Fibroblast of the aortic adventitia (primary cell): ENCODE measurements around the gene TMEM38A. TPM values are rescaled to one million over a fixed set of nuclear protein-coding genes. Genes with fewer than 3 reads are reported as not detected.

ENCODE experiments used
- DNase-seq: peaks from one replicate; pipeline ENCODE4 v3.0.0-alpha.2; 2010; ENCODE audit warnings: low read depth
- H3K4me3 ChIP-seq: 2 replicates; pipeline ENCODE4 v1.5.1; 2011; ENCODE audit warnings: low read depth, mild to moderate bottlenecking, control low read depth, low read length, moderate library complexity
- total RNA-seq: library from RNA; depleted of rRNA; stranded (reverse); fragments of >200 nt; gene quantifications from 2 replicates; pipeline ENCODE4 v1.2.3, GENCODE V29; 2012; ENCODE audit warnings: low replicate concordance
- TF ChIP-seq, protein P1 (sequence below): IDR thresholded peaks from 2 replicates; pipeline ENCODE4 v1.5.1; 2011; ENCODE audit warnings: mild to moderate bottlenecking, low read length, control low read depth, inconsistent platforms; ENCODE audit not compliant: insufficient read depth

TMEM38A gene, protein sequence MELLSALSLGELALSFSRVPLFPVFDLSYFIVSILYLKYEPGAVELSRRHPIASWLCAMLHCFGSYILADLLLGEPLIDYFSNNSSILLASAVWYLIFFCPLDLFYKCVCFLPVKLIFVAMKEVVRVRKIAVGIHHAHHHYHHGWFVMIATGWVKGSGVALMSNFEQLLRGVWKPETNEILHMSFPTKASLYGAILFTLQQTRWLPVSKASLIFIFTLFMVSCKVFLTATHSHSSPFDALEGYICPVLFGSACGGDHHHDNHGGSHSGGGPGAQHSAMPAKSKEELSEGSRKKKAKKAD
- 1.4 and 3.3 TPM in 2 replicates for total RNA-seq

DNA sequence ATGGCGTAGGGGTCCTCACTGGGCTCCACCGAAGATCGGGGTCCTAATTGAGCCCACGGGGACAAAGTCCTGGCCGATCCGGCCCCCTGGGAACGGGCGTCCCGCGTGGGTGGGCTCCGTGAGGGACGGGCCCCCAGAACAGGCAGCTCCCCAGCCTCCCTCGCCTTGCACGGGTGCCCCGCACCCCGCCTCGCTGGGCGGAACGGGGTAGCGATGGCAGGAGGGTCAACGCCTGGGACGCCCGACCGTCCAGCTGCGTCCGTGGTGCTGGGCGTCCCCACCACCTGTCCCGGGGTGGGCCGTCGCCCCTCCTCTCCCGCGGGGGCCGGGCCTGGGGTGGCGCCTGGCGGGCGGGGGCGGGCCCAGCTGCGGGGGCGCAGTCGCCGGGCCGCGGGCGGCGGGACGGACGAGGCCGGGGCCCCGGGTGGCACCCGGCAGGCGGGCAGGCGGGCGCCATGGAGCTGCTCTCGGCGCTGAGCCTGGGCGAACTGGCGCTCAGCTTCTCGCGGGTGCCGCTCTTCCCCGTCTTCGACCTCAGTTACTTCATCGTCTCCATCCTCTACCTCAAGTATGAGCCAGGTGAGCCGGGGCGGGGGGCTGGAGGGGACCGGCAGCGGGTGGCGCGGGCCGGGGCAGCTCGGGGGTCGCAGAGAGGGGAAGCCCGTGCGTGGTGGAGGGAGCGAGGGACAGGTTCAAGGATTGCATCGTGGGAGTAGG, at the start of gene TMEM38A:
Gene TMEM38A, plus strand, starts transcription at position 377 of the 717 bp plus-strand sequence. Its CDS starts 79 bp downstream, at position 456.
- TF ChIP-seq, protein P1, sequence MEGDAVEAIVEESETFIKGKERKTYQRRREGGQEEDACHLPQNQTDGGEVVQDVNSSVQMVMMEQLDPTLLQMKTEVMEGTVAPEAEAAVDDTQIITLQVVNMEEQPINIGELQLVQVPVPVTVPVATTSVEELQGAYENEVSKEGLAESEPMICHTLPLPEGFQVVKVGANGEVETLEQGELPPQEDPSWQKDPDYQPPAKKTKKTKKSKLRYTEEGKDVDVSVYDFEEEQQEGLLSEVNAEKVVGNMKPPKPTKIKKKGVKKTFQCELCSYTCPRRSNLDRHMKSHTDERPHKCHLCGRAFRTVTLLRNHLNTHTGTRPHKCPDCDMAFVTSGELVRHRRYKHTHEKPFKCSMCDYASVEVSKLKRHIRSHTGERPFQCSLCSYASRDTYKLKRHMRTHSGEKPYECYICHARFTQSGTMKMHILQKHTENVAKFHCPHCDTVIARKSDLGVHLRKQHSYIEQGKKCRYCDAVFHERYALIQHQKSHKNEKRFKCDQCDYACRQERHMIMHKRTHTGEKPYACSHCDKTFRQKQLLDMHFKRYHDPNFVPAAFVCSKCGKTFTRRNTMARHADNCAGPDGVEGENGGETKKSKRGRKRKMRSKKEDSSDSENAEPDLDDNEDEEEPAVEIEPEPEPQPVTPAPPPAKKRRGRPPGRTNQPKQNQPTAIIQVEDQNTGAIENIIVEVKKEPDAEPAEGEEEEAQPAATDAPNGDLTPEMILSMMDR = no peak
- peak within 1 kb of the TSS; percentile 99 for H3K4me3 ChIP-seq
- no peak for DNase-seq

DNA sequence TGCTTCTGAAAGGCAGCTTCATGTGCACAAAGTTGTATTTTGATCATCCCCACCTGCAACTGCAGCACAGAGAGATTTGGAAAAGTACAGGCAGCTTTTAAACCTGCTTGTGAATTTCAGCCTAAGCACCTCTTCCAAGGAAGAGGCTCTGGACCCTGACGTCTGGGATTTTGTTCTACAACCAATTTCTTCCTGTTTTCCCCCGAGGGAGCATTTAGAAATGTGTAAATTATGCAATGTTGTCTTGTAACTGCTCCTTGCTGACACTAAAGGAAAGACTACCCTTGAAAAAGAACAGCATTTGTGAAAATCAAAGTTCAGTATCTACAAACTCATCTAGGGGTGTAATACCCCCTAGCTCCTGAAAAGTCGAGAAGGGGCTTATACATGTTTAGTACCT, 48.3 kb upstream of the TMEM38A start:
- no peak overlapping the region for H3K4me3 ChIP-seq
- peak; percentile 4 for DNase-seq
- TF ChIP-seq, protein P1 = no peak

DNA sequence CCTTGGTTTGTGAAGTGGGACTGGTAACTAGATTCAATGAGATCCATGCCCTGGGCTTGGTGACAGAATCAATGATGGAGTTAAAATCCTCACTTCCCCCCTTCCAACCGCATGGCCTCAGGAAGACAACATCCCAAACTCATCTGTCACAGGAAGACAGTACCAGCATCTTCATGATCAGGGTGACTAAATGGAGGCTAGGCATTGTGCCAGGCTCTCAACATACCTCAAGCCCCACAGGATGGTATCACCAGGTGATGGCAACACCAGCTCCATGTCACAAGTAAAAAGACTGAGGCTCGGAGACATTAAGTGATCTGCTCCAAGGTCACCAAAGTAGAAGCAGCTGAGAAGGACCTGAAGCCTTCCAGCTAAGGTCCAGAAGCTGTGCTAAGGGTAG, 47.1 kb upstream of the TMEM38A start:
- TF ChIP-seq, protein P1 = no peak
- DNase-seq = no peak
- H3K4me3 ChIP-seq = no peak overlapping the region

DNA sequence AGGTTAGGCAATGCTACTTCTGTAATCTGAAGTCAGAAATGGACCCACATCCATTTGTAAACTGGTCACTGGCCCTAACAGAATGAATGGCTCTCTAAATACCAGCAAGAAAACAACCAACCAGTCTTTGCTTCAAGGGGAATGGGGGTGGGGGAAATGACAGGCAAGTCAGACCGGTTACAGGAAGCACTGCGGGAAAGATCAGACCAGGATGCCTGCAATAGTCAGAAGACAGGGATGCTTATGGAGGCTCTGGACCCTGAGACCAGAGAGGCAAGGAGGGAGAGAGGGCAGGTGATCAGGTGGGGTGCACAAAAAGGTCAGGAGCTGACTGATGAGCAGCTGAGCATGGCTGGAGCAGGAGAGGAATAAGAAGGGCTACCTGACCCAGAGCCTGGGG, 46.0 kb upstream of the TMEM38A start:
- no peak for DNase-seq

DNA sequence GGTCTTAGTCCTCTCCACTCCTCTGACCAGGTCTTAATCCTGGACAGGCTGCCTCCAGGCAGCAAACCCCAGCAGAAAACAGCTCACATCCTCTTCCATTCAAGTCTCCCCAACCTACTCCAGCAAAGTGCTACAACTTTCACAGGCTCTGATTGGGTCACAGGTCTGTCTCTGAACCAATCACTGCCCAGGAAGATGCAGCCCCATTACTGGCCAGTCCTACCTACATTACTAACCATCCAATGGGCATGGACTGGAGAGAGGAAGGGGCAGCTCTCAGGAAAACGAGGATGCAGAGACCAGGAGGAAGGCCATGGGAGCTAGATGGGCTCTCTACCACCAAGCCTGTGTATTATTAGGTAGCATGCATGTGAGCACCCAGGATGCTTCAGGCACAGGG, 45.1 kb upstream of the TMEM38A start:
- H3K4me3 ChIP-seq = no peak overlapping the region
- TF ChIP-seq, protein P1 = no peak
- DNase-seq = no peak

More for the DNA sequence above, 46.0 kb upstream of the TMEM38A start:
- TF ChIP-seq, protein P1 = no peak
- H3K4me3 ChIP-seq = no peak overlapping the region

DNA sequence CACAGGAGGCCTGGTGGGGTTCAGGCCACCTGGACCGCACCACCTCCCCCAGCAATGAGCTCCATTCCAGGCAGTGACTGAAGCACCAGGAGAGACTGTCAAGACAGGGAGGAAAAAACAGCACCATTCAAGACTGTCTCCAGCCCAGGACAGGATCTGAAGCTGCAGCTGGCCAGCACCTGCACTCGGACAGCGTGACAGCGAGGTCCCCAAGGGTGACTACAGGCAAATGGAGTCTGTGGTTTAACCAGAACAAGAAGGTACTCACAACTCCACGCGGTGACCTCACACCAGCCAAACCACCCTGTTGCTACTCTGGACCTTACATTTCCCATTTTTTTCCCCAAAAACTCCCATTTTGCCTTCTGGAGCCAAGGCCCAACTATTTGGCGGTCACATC, 42.7 kb upstream of the TMEM38A start:
- TF ChIP-seq, protein P1 = no peak
- no peak for DNase-seq
- no peak overlapping the region for H3K4me3 ChIP-seq
